H1 (cell line): Measurements from ENCODE around the gene PPM1M. TPM values are rescaled to one million over a fixed set of nuclear protein-coding genes. Genes with fewer than 3 reads are reported as not detected.

Experiments
- E2F6 ChIP-seq: IDR thresholded peaks from 2 replicates; pipeline ENCODE4 v1.6.1; 2012; ENCODE audit warnings: inconsistent platforms
- PHF8 ChIP-seq: fragments of 200-600 bp; sonication (generic); conservative IDR thresholded peaks from 2 replicates; pipeline ENCODE4 v1.7.1; 2012; ENCODE audit warnings: low read depth, mild to moderate bottlenecking, inconsistent platforms, low read length, moderate library complexity
- SAP30 ChIP-seq: fragments of 300-600 bp; sonication (generic); IDR thresholded peaks from 2 replicates; pipeline ENCODE4 v1.7.1; 2012; ENCODE audit warnings: low read length, moderate library complexity, mild to moderate bottlenecking, inconsistent platforms; ENCODE audit not compliant: insufficient read depth, insufficient replicate concordance
- SIN3A ChIP-seq, 2 experiments: IDR thresholded peaks in 1 of 2; conservative IDR thresholded peaks in 1 of 2; 2 replicates each; pipeline ENCODE4 v1.6.1; 2011 to 2012; ENCODE audit warnings: low read length in 2 of 2, improper control_type of control experiment in 1 of 2, low read depth in 1 of 2, mild to moderate bottlenecking in 1 of 2
- SIX5 ChIP-seq: IDR thresholded peaks from 2 replicates; pipeline ENCODE4 v1.6.1; 2011; ENCODE audit warnings: mild to moderate bottlenecking, low read depth, low read length
- SP2 ChIP-seq: IDR thresholded peaks from 2 replicates; pipeline ENCODE4 v1.6.1; 2012; ENCODE audit warnings: mild to moderate bottlenecking, low read length, inconsistent platforms
- polyA plus RNA-seq, 7 experiments: library from polyadenylated mRNA; depleted of rRNA in 3 of 7; stranded (reverse) in 5 of 7; unstranded in 2 of 7; fragments of >200 nt in 5 of 7; fragments of 200-250 nt in 2 of 7; gene quantifications; 1 replicate in 5 of 7; 2 replicates in 1 of 7; 4 replicates in 1 of 7; pipeline versions ENCODE4 v1.2.1 to v1.2.3, GENCODE V29; 2011 to 2013; ENCODE audit warnings: missing spikeins in 2 of 7, mixed read lengths in 2 of 7
- total RNA-seq: library from RNA; stranded (reverse); fragmentation: NEBNext Ultra II Directional; extraction: Animal tissue kit (Norgen Biotek cat#: 25700); gene quantifications from 2 replicates; pipeline ENCODE4 v1.2.1, GENCODE V29; 2021

PPM1M gene
- total and polyA plus RNA-seq, 2 of the 8 experiments (the other 6 are each of a cell fraction or from before 2014, with no cell fraction given), result 5.2 to 6.3 TPM

- TF ChIP-seq SP2 (no peak), SIN3A (conservative IDR thresholded peaks at IDR 0.05 in 1 of 2, IDR thresholded peaks at IDR 0.05 in 1 of 2; ENCODE audit: low read depth in 1 of 2, low read length in 2 of 2) (no peak), SAP30 (no peak), PHF8 (no peak), SIX5 (no peak), E2F6 (no peak)
Observed at GRCh38 chr3:52292247-52293065, 46.9 kb downstream of the PPM1M start (continued).
